GM12878 (cell line): Measurements from ENCODE around the gene CPLANE2. TPM values are rescaled to one million over a fixed set of nuclear protein-coding genes. Genes with fewer than 3 reads are reported as not detected.

Source experiments
- ATAC-seq: fragments of 200-7000 bp; cut with Tn5 transposase; 3 replicates; pipeline ENCODE4 v1.9.1; 2020; ENCODE audit warnings: mild to moderate bottlenecking, moderate library complexity
- BruUV-seq: library from RNA; stranded (reverse); fragments of 400-500 nt; replicated peaks from 2 replicates; lab custom pipeline; 2021; lab: Mats Ljungman, UMichigan
- CTCF ChIA-PET: fragments of 300-600 bp; sonication (Branson Sonifier 250); formaldehyde crosslinking; extraction: SDS; loops from one replicate; lab custom pipeline; 2021; ENCODE audit warnings: inconsistent platforms; lab: Yijun Ruan, JAX
- POLR2A ChIA-PET: fragments of 350-600 bp; formaldehyde crosslinking; extraction: SDS; loops from one replicate; lab custom pipeline; 2021; ENCODE audit warnings: inconsistent platforms; lab: Charles Lee
- RAD21 ChIA-PET: fragments of 300-600 bp; sonication (Branson Sonifier 250); formaldehyde crosslinking; loops from one replicate; lab custom pipeline; 2023; ENCODE audit warnings: antibody characterized with exemption; ENCODE audit not compliant: unreplicated experiment; lab: Charles Lee
- SMC1A ChIA-PET: fragments of 300-600 bp; sonication (Branson Sonifier 250); formaldehyde crosslinking; loops from one replicate; lab custom pipeline; 2023; ENCODE audit not compliant: unreplicated experiment, uncharacterized antibody; lab: Charles Lee
- DNase-seq: peaks from one replicate; pipeline ENCODE4 v3.0.0-alpha.2; 2011; ENCODE audit warnings: low read depth, low spot score
- FAIRE-seq: peaks from 3 replicates; lab custom pipeline; 2011; peaks lifted over from hg19 to GRCh38; lab: Jason Lieb, UNC
- H2AFZ ChIP-seq: 2 replicates; pipeline ENCODE4 v1.6.0; 2011; ENCODE audit warnings: low read depth, low read length, control low read depth; ENCODE audit not compliant: control insufficient read depth
- H3K27ac ChIP-seq: 2 replicates; pipeline ENCODE4 v1.5.1; 2011; ENCODE audit warnings: control low read depth; ENCODE audit not compliant: control insufficient read depth, insufficient read depth
- H3K27me3 ChIP-seq, 2 experiments: replicated peaks in 1 of 2; 2 replicates each; pipeline versions ENCODE4 v1.6.0 to v1.6.1; 2011; ENCODE audit warnings: low read length in 1 of 2; ENCODE audit not compliant: control insufficient read depth in 2 of 2, insufficient read depth in 2 of 2
- H3K36me3 ChIP-seq, 2 experiments: 2 replicates each; pipeline ENCODE4 v1.5.1; 2011; ENCODE audit warnings: low read length in 1 of 2; ENCODE audit not compliant: control insufficient read depth in 2 of 2, insufficient read depth in 2 of 2
- H3K4me1 ChIP-seq: 2 replicates; pipeline ENCODE4 v1.6.1; 2011; ENCODE audit warnings: mild to moderate bottlenecking, low read length, moderate library complexity, mixed read lengths; ENCODE audit not compliant: control insufficient read depth, insufficient read depth
- H3K4me2 ChIP-seq: 2 replicates; pipeline ENCODE4 v1.6.0; 2011; ENCODE audit warnings: control low read depth; ENCODE audit not compliant: control insufficient read depth, insufficient read depth
- H3K4me3 ChIP-seq: fragments of 200-600 bp; sonication (generic); 2 replicates; pipeline ENCODE4 v1.5.1; 2016
- H3K79me2 ChIP-seq: 2 replicates; pipeline ENCODE4 v1.6.0; 2011; ENCODE audit warnings: low read length; ENCODE audit not compliant: control insufficient read depth, insufficient read depth
- H3K9ac ChIP-seq: 2 replicates; pipeline ENCODE4 v1.8.0; 2011; ENCODE audit warnings: low read length, control low read depth, mixed read lengths; ENCODE audit not compliant: control insufficient read depth, insufficient read depth
- H3K9me3 ChIP-seq: replicated peaks from 3 replicates; pipeline ENCODE4 v1.5.1; 2011; ENCODE audit warnings: mild to moderate bottlenecking, low read length; ENCODE audit not compliant: control insufficient read depth, insufficient read depth
- H4K20me1 ChIP-seq: 2 replicates; pipeline ENCODE4 v1.6.0; 2011; ENCODE audit not compliant: control insufficient read depth, insufficient read depth
- BHLHE40 ChIP-seq, 2 experiments: fragments of 450-650 bp in 1 of 2; IDR thresholded peaks; 2 replicates each; pipeline ENCODE4 v1.6.1; 2011 to 2017; ENCODE audit warnings: low read depth in 2 of 2, borderline replicate concordance in 1 of 2, improper control_type of control experiment in 1 of 2, low read length in 1 of 2, mild to moderate bottlenecking in 1 of 2
- FOXK2 ChIP-seq: fragments of 450-650 bp; IDR thresholded peaks from 2 replicates; pipeline ENCODE4 v1.6.1; 2017; ENCODE audit warnings: mild to moderate bottlenecking, moderate library complexity
- LARP7 ChIP-seq: fragments of 450-650 bp; IDR thresholded peaks from 2 replicates; pipeline ENCODE4 v1.6.1; 2017; ENCODE audit warnings: mild to moderate bottlenecking
- MYB ChIP-seq: fragments of 150-350 bp; IDR thresholded peaks from 2 replicates; pipeline ENCODE4 v1.6.1; 2014; ENCODE audit warnings: mild to moderate bottlenecking, low read depth, low read length, borderline replicate concordance
- NFIC ChIP-seq: IDR thresholded peaks from 2 replicates; pipeline ENCODE4 v1.6.1; 2012; ENCODE audit warnings: low read depth, mild to moderate bottlenecking, inconsistent platforms, low read length, moderate library complexity
- NFXL1 ChIP-seq: fragments of 450-650 bp; IDR thresholded peaks from 2 replicates; pipeline ENCODE4 v1.6.1; 2017; ENCODE audit warnings: antibody characterized with exemption, mild to moderate bottlenecking, borderline replicate concordance
- POLR2A ChIP-seq: IDR thresholded peaks from 2 replicates; pipeline ENCODE4 v1.6.1; 2011; ENCODE audit warnings: low read depth, mild to moderate bottlenecking, low read length
- SMAD1 ChIP-seq: fragments of 450-650 bp; IDR thresholded peaks from 2 replicates; pipeline ENCODE4 v1.6.1; 2018; ENCODE audit warnings: mild to moderate bottlenecking, low read depth; ENCODE audit not compliant: partially characterized antibody
- TARDBP ChIP-seq: IDR thresholded peaks from 2 replicates; pipeline ENCODE4 v1.6.1; 2016; ENCODE audit warnings: borderline replicate concordance
- WGBS: methylation state at CpG from one replicate; pipeline ENCODE4 v1.1.6; 2016; ENCODE audit warnings: low lambda C conversion rate; ENCODE audit not compliant: insufficient replicate concordance, insufficient coverage; ENCODE audit errors: missing lambda C conversion rate; 5-methylcytosine and 5-hydroxymethylcytosine counted together
- in situ Hi-C: fragments of 300-500 bp; cut with MboI; formaldehyde crosslinking; loops from 9 replicates; pipeline ENCODE4 v1.14.3; 2018; ENCODE audit warnings: mixed read lengths
- intact Hi-C: fragments of 100-400 bp; cut with micrococcal nuclease; formaldehyde crosslinking; loops from one replicate; pipeline ENCODE4 v1.14.2; 2022; ENCODE audit not compliant: unreplicated experiment
- polyA plus RNA-seq, 11 experiments: library from polyadenylated mRNA; depleted of rRNA in 4 of 11; unstranded in 6 of 11; stranded (reverse) in 5 of 11; fragments of >200 nt; fragmentation: Nextera tagmentation in 4 of 11; fragmentation: Illumina TruSeq in 1 of 11; extraction: Ambion mirVana in 4 of 11; extraction: Trizol in 1 of 11; gene quantifications; 1 replicate in 1 of 11; 2 replicates in 10 of 11; pipeline versions ENCODE4 v1.2.1 to v1.2.3, GENCODE V29; 2011 to 2016; ENCODE audit warnings: inconsistent platforms in 2 of 11, missing spikeins in 2 of 11, low read depth in 1 of 11
- total RNA-seq, 4 experiments: library from RNA; depleted of rRNA in 3 of 4; stranded (reverse); fragments of >200 nt in 3 of 4; fragmentation: Illumina TruSeq in 1 of 4; extraction: Trizol in 1 of 4; gene quantifications; 2 replicates each; pipeline versions ENCODE4 v1.2.1 to v1.2.3, GENCODE V29; 2013 to 2021
- TF ChIP-seq, protein P1 (sequence below): IDR thresholded peaks from 2 replicates; pipeline ENCODE4 v1.6.1; 2011; ENCODE audit warnings: low read depth, mild to moderate bottlenecking, low read length, moderate library complexity, borderline replicate concordance; ENCODE audit errors: extremely low read depth

CPLANE2 gene
- total and polyA plus RNA-seq, 10 of the 15 experiments (the other 5 are each of a cell fraction or from before 2014, with no cell fraction given), result 0.09 to 4.5 (median 2.3) TPM; not detected in 1

DNA sequence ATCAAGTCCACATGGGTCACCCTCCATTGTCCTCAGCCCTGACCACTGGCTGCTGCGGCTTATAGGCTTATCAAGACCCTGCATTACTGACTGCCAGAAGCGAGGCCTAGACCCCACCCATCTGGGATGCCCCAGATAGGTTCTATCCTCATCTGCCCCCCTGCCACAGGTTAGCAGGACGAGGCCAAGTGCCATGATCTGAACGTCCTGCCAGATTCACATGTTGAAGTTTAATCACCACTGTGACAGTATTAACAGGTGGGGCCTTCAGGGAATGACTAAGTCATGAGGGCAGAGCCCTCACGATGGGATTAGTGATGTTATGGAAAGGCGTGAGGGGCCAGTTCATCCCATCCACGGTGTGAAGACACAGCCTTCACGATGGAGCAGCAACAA, 6.2 kb upstream of the CPLANE2 start (continued):
- TF ChIP-seq FOXK2 (no peak), TARDBP (no peak), MYB (no peak), NFIC (no peak), LARP7 (no peak), NFXL1 (no peak), BHLHE40 (IDR thresholded peaks at IDR 0.05; ENCODE audit: borderline replicate concordance in 1 of 2, low read depth in 2 of 2, low read length in 1 of 2) (no peak), SMAD1 (no peak)
- TF ChIP-seq, protein P1, sequence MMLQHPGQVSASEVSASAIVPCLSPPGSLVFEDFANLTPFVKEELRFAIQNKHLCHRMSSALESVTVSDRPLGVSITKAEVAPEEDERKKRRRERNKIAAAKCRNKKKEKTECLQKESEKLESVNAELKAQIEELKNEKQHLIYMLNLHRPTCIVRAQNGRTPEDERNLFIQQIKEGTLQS, result no peak

DNA sequence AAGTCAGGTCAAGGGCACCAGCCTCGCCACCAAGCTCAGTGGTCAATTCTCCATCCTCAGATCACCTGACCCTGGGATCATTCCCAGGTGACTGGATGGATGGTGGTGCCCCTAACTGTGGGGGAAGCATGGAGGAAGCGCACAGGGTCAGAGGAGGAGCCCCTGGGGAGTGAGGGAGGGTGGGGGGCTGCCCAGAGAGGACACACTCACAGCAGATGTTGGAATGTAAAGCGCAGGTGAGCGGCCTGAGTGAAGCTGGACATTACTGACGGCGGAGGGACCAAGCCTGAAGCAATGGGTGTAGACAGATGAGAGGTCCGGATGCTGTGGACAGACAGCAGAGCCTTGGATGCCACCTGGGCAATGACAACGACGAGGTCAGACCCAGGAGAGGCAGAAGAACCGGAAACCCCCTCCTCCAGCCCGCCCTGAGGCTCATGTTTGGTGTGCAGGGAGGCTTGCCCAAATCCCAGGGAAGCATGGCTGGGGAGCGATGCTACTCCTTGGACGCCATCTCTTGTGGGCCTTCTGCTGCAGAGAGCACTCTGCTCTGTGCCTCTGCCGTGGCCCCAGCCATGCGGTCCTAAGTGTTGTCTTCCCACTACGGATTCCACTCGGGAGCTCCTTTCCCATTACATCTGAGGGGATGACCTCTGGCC, 5.7 kb upstream of the CPLANE2 start:
- intact Hi-C loops, result no loop called here
- no peak overlapping the region for H3K4me2 ChIP-seq
- H3K27me3 ChIP-seq, result no peaks in the 10 kb centered on the region
- H3K36me3 ChIP-seq, result 0 out of 4 replicates have a peak, but pooled peaks cover 0 to 2% of the 10 kb centered on the region in 2 experiments
- H3K4me3 ChIP-seq, result no peak overlapping the region
- peaks cover 6% of the 10 kb centered on the region for H3K4me1 ChIP-seq
- H3K27ac ChIP-seq, result no peak overlapping the region
- DNase-seq, result no peak
- ChIA-PET RAD21 (interaction anchor here (1.3 to 2.4 kb wide), 2 partner anchors 97 to 164 kb away, joined by 3 to 18 read pairs; no protein-coding TSS in a partner anchor), CTCF (interaction anchor here (1.0 to 4.7 kb wide), 6 partner anchors 38 to 163 kb away, joined by 3 to 40 read pairs (median 11); no protein-coding TSS in a partner anchor), SMC1A (interaction anchor here (3.6 kb wide), 1 partner anchor 121 kb away, joined by 22 read pairs; no protein-coding TSS in a partner anchor), POLR2A (no interaction called here)
- no peak for FAIRE-seq
- TF ChIP-seq BHLHE40 (IDR thresholded peaks at IDR 0.05; ENCODE audit: borderline replicate concordance in 1 of 2, low read depth in 2 of 2, low read length in 1 of 2) (no peak), POLR2A (peak; percentile 21; the same call in 1 of the 2 replicates)
- no peaks in the 10 kb centered on the region for H3K9me3 ChIP-seq
- H2AFZ ChIP-seq, result no peak overlapping the region
- BruUV-seq, result no TSS peak
- in situ Hi-C loops, result loop anchor here (5.0 kb wide), 1 partner anchor 165 kb away; no protein-coding TSS in a partner anchor
- H3K79me2 ChIP-seq, result no peaks in the 10 kb centered on the region
- no peak for ATAC-seq
- H4K20me1 ChIP-seq, result no peaks in the 10 kb centered on the region
- WGBS, result 68% methylated on average over 17 of the region's 17 CpGs
- H3K9ac ChIP-seq, result no peak overlapping the region
